Retina (tissue), 1 donor: Measurements from ENCODE around the gene HSD11B1.
A peak's percentile ranks its signal among the peaks of the same experiment; 100 is the strongest.

Experiments
- DNase-seq: peaks from one replicate; pipeline ENCODE4 v3.0.0-alpha.2; 2016

Gene HSD11B1

GRCh38 chr1:209704584-209704983 is at the start of gene HSD11B1:
Gene HSD11B1 (plus strand): TSS chr1:209704846. CDS start chr1:209704943, 97 bp downstream.
- DNase-seq: peak; percentile 2

- no peak for DNase-seq
Measured at GRCh38 chr1:209655411-209656231, 49.0 kb upstream of the HSD11B1 start.

- no peak for DNase-seq
Measured at GRCh38 chr1:209657140-209657879, 47.3 kb upstream of the HSD11B1 start.

GRCh38 chr1:209657918-209658317 is 46.7 kb upstream of the HSD11B1 start:
- no peak for DNase-seq

- no peak for DNase-seq
Measured at GRCh38 chr1:209659909-209660308, 44.7 kb upstream of the HSD11B1 start.

- DNase-seq: no peak
Measured at GRCh38 chr1:209661071-209661470, 43.6 kb upstream of the HSD11B1 start.

GRCh38 chr1:209662879-209663327 is 41.7 kb upstream of the HSD11B1 start:
- DNase-seq: no peak

- DNase-seq: no peak
Measured at GRCh38 chr1:209667103-209667502, 37.5 kb upstream of the HSD11B1 start.

- DNase-seq: no peak
Measured at GRCh38 chr1:209667708-209668107, 36.9 kb upstream of the HSD11B1 start.

GRCh38 chr1:209670441-209671082 is 34.1 kb upstream of the HSD11B1 start:
- no peak for DNase-seq

GRCh38 chr1:209672705-209673630 is 31.7 kb upstream of the HSD11B1 start:
- no peak for DNase-seq

GRCh38 chr1:209673631-209674417 is 30.8 kb upstream of the HSD11B1 start:
- DNase-seq: no peak

- DNase-seq: no peak
Measured at GRCh38 chr1:209674957-209675564, 29.6 kb upstream of the HSD11B1 start, which contains the start of gene G0S2. Gene G0S2 (plus strand): TSS chr1:209675412. CDS start chr1:209675685, 273 bp downstream.

GRCh38 chr1:209675565-209676154 is 29.0 kb upstream of the HSD11B1 start:
- peak; percentile 90 for DNase-seq

- no peak for DNase-seq
Measured at GRCh38 chr1:209678981-209679539, 25.6 kb upstream of the HSD11B1 start.

GRCh38 chr1:209685821-209686220 is 18.8 kb upstream of the HSD11B1 start:
- no peak for DNase-seq

- no peak for DNase-seq
Measured at GRCh38 chr1:209686322-209686721, 18.3 kb upstream of the HSD11B1 start.

- DNase-seq: no peak
Measured at GRCh38 chr1:209688746-209689234, 15.9 kb upstream of the HSD11B1 start.

- DNase-seq: no peak
Measured at GRCh38 chr1:209689477-209689876, 15.2 kb upstream of the HSD11B1 start.

- DNase-seq: no peak
Measured at GRCh38 chr1:209691237-209691636, 13.4 kb upstream of the HSD11B1 start.
